ENCODE measurements around the gene GAGE13.
"Not testable (repeated sequence)": the region's sequence is repeated elsewhere in the genome, so short reads cannot be mapped to it uniquely, and the experiment has no call there.

Gene GAGE13

GRCh38 chrX:49331282-49331681 is at the start of gene GAGE13:
GAGE13 (plus strand) TSS chrX:49331582; CDS start chrX:49332738, 1,156 bp downstream.
- not testable (repeated sequence) for DNase-seq

GRCh38 chrX:49282647-49283011 is 48.8 kb upstream of the GAGE13 start:
- no peak for DNase-seq

- DNase-seq = no peak
Measured at GRCh38 chrX:49284212-49284611, 47.2 kb upstream of the GAGE13 start.

- no peak for DNase-seq
Measured at GRCh38 chrX:49286136-49286535, 45.2 kb upstream of the GAGE13 start.

- DNase-seq = no peak
Measured at GRCh38 chrX:49286581-49286980, 44.8 kb upstream of the GAGE13 start.

GRCh38 chrX:49287665-49288064 is 43.7 kb upstream of the GAGE13 start:
- DNase-seq = no peak

GRCh38 chrX:49290215-49290614 is 41.2 kb upstream of the GAGE13 start:
- DNase-seq = no peak

GRCh38 chrX:49291615-49292337 is 39.6 kb upstream of the GAGE13 start:
- DNase-seq = peak; percentile 67

- no peak for DNase-seq
Measured at GRCh38 chrX:49292400-49293362, 38.7 kb upstream of the GAGE13 start.

GRCh38 chrX:49299293-49299692 is 32.1 kb upstream of the GAGE13 start:
- not testable (repeated sequence) for DNase-seq

- DNase-seq = no peak
Measured at GRCh38 chrX:49300703-49301102, 30.7 kb upstream of the GAGE13 start.

- DNase-seq = no peak
Measured at GRCh38 chrX:49303346-49303745, 28.0 kb upstream of the GAGE13 start, which contains the start of gene GAGE10. GAGE10 (plus strand) TSS chrX:49303646; CDS start chrX:49304860, 1,214 bp downstream.

- not testable (repeated sequence) for DNase-seq
Measured at GRCh38 chrX:49307775-49308174, 23.6 kb upstream of the GAGE13 start.

- peak; percentile 26 to 43 for DNase-seq
Measured at GRCh38 chrX:49308604-49309269, 22.6 kb upstream of the GAGE13 start.

GRCh38 chrX:49309401-49309981 is 21.9 kb upstream of the GAGE13 start:
- peak in 1 of 2 donors; percentile 29 for DNase-seq

GRCh38 chrX:49310371-49310770 is 21.0 kb upstream of the GAGE13 start:
- no peak for DNase-seq

- DNase-seq = no peak
Measured at GRCh38 chrX:49312176-49312575, 19.2 kb upstream of the GAGE13 start.

- DNase-seq = no peak
Measured at GRCh38 chrX:49316085-49316484, 15.3 kb upstream of the GAGE13 start.

- DNase-seq = not testable (repeated sequence)
Measured at GRCh38 chrX:49321737-49322136, 9.6 kb upstream of the GAGE13 start, which contains the start of gene GAGE12J. GAGE12J (plus strand) TSS chrX:49322037; CDS start chrX:49323194, 1,157 bp downstream.

- DNase-seq = not testable (repeated sequence)
Measured at GRCh38 chrX:49322266-49322665, 9.1 kb upstream of the GAGE13 start.

- DNase-seq = not testable (repeated sequence)
Measured at GRCh38 chrX:49323735-49324134, 7.6 kb upstream of the GAGE13 start.

GRCh38 chrX:49330421-49330820 is 961 bp upstream of the GAGE13 start:
- DNase-seq = not testable (repeated sequence)

- DNase-seq = not testable (repeated sequence)
Measured at GRCh38 chrX:49331841-49332240, 459 bp downstream of the GAGE13 start.
